GM21825 (cell line): ENCODE results near the gene WARS2.
"Not testable (repeated sequence)": the region's sequence is repeated elsewhere in the genome, so short reads cannot be mapped to it uniquely, and the experiment has no call there.

ENCODE experiments used
- ATAC-seq: cut with Tn5 transposase; IDR thresholded peaks from one replicate; pipeline ENCODE4 v1.9.1; 2021; ENCODE audit warnings: mild to moderate bottlenecking, moderate library complexity; ENCODE audit not compliant: unreplicated experiment

Gene WARS2

DNA sequence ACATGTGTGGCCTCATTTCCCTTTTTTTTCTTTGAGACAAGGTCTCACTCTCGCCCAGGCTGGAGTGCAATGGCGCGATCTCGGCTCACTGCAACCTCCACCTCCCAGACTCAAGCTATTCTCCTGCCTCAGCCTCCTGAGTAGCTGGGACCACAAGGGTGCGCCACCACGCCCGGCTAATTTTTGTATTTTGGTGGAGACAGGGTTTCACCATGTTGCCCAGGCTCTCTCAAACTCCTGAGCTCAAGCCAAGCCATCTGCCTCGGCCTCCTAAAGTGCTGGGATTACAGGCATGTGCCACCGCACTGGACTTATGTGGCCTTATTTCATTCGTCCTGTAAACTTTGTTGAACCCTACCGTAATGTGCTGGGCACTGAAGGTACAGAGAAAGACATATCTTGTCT lies 569 bp upstream of the WARS2 start:
- ATAC-seq, result no peak

DNA sequence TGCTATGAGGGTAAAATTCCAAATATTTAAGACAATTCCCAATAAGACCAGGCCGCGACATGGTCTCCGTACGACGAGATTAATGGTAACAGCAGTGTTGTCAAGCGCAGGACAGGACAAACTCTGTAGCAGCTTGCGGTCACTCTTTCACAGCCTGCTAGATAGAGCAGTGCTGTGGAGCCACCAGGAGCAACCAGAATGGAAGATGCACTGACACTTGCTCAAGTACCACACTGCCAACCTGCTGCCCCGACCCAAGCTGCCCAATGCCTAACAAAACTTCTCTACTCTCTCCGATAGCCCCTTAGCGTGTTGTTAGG lies 636 bp downstream of the WARS2 start:
- peak; percentile 34 for ATAC-seq

DNA sequence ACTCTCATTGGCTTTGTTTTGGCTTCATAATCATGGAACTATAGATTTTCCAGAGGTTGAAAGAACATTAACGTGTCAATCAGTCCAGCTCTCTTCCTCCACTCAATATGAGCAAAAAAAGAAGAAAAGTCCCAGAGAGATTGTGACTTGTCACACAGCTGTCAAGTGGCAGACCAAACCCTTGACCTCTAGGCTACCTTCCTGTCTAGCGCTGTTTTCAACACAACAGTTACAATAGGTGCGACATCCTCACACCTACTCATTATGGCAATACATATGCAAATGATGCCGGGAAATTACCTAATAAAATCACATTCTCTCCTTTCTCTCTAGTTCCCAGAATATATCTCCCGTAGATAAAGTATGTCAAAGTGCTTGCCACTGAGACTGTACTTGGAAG lies 1.1 kb downstream of the WARS2 start:
- peak; percentile 42 for ATAC-seq

DNA sequence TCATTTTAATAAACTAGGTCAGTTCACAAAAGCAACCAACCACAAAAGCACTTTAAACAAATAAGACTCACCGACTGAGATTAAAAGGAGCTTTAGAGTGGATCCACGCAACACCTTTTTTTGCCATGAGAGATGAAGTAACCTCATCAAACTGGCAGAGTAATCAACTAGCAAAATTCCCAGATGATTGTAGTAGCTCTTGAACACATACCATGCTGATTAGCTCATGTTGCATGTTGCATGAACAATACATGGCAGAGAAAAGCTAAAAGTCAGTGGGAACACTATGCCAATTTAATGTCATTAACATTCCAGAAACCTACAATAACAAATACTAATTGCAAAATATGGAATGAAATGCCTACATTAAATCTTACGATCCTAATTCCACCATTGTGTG lies 4.1 kb downstream of the WARS2 start:
- no peak for ATAC-seq

DNA sequence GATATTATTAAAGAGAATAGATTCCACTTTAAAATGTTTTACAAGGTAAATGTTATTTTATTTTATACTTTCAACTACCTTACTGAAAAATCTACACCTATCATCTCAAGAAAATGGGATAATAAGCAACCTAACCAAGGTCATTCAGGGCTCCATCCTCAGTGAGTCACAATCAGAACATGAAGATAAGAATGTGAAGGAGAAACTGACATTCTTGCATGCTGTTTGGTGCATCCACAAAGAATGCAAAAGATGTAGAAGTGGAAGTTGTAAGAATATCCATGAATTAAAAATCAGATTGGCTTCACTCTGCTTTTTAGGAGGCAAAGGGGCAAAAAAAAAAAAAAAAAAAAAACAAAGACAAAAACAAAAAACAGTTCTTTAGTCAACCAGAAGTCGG lies 6.5 kb downstream of the WARS2 start:
- ATAC-seq, result no peak

DNA sequence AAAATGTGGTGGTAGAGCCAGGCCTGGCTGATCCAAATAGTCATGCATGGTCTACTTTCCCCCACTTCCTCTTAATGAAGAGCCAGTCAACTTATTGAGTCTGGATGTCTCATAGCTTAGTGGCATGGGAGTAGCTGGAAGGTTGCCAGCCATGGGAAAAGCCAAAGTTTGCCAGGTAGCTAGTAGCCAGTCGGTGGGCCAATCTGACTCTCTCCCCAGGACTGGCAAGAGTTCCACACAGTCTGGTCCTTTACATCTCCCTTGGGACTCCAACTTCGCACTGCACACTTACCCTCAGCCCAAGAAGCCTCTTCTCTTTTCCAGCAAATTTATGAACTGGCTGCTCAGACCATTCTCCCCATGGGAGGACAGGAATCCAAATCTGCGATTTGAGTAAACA lies 8.3 kb downstream of the WARS2 start:
- no peak for ATAC-seq

DNA sequence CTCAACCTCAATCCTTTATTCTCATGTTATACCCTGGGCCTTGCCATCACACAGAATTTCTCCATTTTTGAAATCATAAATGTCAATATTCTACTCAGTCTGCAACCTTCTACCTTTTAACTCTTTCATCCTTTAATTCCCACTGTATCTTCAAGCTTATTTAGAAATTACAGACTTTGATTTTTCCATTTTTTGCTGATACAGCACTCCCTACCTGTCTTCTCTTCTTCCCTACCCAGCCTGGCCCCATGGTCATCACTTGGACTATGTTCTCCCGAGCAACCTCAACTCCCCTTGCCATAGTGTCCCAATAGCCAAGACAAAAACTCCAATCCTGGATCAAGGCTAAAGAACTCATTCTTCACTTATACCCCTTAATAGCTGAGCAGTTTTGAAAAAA lies 14.6 kb downstream of the WARS2 start:
- ATAC-seq, result no peak

DNA sequence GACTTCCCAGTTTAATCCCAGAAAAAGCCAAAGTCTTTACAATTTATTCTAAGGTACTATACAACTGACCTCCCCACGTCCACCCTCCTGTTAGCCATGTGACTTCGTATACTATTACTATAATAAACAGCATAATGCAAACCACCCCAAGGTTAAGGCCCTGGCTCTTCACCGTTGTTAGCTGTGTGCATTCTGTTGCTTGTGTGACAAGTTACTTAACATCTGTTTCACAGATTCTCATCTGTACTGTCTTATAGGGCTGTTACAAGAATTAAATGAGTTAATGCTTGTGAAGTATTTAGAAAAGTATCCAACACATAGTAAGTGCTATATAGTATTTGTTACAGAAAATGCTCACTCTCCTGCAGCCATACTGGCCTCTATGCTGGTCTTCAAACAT lies 15.7 kb downstream of the WARS2 start:
- no peak for ATAC-seq

DNA sequence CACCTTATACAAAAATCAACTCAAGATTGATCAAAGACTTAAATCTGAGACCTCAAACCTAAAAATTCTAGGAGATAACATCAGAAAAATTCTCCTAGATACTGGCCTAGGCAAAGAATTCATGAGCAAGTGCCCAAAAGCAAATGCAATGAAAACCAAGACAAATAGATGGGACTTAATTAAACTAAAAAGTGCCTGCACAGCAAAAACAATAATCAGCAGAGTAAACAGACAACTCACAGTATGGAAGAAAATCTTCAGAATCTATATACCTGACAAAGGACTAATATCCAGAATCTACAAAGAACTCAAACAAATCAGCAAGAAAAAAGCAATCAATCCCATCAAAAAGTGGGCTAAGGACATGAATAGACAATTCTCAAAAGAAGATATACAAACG lies 18.6 kb downstream of the WARS2 start:
- ATAC-seq, result not testable (repeated sequence)

DNA sequence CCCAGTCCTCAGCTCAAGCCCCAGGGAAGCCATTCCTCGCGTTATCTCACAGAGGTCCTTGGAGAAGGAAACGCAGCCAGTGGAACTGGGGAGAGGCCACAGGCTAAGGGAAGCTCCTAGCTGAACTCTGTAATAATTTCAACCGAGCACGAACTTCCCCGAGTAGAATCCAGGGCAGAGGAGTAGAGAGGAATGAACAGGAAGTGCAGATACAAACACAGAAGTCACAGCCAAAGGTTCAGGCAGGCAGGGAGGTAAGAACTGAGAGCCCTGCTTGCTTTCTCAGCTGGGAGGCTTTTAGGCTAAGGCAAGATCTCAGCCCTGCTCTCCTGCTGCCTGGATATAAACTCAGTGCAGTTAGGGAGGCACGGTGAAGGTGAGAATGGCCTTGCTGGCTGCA lies 23.7 kb downstream of the WARS2 start:
- ATAC-seq, result no peak

DNA sequence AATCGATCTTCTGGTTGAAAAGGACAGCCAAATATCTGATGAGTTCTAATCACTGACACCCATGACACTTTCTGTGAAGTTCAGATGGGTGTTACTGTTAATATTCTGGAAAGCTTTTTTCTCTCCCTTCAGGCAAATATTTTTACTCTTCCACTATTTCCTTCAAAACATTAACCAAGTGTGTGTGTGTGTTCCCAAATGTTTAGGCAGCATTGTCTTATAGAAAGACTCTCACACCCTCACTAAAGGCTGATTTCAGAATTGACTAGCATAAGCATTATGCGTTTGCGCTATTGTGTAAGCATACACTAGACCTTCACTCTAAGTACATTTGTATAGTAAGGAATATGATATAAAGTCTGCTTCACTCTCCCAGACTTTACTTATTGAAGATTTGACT lies 24.7 kb downstream of the WARS2 start:
- ATAC-seq, result no peak

DNA sequence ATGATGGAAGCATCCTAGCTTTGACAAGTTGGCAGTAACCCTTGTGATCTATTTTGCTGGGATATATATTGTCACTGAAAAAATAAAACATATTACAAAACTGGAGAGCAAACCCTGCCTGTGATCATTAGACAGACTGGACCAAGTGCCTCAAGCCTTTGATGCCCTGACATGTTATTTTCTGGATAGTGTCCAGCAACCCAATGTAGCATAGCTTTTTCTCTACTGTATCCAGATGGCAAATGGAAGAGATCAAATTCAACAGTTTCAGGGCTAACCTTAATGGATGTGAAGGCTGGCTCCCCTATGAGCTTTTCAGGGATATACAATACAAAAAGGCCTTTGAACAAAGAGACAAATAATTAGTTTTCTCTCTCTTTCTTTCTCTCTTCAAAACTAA lies 25.1 kb downstream of the WARS2 start:
- ATAC-seq, result no peak

DNA sequence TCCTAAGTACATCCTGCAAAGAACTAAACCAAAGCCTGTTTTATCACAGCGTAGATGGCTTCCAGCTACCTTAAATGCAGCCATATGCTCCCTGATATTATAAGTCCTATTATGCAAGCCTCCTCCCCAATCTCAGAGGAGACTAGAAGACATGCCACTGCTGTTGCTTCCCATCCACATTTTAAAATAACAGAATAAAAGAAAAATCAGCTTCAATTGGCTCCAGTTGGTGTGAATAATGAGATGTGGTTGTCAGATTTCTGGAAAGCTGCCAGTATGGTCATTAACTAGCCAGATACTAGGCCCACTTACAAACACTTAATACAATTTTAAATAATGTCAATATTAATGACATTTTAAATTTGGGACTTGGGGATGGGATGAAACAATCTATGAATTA lies 25.7 kb downstream of the WARS2 start:
- ATAC-seq, result no peak

DNA sequence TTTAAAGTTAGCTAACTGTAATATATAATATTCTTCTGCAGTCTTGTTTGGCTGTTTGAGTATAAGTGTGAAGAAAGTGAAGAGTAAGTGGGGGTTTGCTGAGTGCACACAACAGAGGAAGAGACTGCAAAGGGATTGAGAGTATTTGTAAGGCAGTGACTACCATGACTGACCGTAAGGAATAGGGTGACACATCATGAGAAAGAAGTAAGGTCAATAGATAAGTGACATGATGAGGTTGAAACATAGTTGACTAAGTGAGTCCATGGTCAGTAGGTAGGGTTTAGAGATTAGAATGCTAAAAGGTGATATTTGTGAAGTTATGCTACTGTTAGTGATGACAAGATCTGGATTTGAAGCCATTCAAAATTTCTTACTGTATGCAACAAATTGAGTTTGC lies 27.7 kb downstream of the WARS2 start:
- no peak for ATAC-seq

DNA sequence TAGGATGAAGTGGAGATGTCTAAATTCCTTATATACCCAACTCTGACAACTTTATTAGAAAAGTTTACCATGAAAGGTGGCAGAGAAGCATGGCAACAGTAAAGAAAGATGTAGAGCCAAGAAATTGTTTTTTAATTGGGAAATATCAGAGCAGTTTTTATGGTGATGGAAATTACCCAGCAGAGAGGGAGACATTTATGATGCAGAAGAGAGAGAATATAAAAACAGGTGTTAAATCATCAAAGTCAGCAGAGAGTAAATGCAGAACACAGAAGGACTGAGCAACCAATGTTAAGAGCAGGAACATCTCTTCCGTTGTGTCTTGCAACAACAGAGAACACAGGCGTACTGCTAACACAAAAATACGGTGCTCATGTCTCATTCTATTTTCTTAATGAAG lies 28.2 kb downstream of the WARS2 start:
- no peak for ATAC-seq

DNA sequence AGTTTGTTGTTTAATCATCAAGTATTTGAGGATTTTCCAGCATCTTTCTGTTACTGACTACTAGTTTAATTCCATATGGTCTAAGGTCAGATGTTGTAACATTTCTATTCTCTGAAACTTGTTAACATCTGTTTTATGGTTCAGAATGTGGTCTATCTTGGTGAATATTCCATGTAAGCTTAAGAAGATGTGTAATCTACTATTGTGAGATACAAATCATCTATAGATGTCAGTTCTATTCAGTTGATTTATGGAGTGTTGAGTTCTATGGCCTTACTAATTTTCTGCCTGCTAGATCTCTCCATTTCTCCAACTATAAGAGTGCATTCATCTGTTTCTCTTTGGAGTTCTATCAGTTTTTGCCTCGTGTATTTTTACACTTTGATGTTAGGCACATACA lies 31.5 kb downstream of the WARS2 start:
- ATAC-seq, result no peak

DNA sequence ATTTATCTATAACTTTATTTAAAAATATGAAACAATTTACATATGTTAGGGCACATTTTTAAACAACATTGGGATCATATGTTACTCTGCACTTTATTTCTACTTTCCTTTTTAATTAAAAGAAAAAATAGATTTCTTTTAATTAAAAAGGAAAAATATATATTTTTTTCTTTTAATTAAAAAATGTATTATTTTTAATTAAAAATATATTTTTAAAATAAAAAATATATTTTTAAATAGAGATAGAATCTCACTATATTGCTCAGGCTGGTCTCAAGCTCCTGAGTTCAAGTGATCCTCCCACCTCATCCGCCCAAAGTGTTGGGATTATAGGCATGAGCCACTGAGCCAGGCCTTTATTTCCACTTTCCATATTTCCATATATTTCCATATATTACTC lies 36.7 kb downstream of the WARS2 start:
- ATAC-seq, result no peak

DNA sequence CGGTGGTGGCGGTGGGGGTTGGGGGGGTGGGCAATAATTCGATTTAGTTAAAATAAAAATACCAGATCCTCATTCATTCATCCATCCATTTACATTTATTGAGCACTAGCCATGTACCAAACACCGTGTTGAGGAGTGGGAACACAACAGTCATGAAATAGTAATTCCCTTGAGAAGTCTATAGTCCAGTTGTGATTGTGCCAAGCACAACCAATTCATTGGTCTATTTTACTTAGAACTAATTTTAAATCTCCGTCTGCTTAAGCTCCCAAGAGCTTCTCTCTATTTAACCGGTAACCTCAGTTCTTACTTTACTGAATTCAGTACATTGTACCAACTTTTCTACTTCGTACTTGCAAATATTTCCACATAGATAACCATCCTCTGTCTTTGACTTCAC lies 38.4 kb downstream of the WARS2 start:
- no peak for ATAC-seq

DNA sequence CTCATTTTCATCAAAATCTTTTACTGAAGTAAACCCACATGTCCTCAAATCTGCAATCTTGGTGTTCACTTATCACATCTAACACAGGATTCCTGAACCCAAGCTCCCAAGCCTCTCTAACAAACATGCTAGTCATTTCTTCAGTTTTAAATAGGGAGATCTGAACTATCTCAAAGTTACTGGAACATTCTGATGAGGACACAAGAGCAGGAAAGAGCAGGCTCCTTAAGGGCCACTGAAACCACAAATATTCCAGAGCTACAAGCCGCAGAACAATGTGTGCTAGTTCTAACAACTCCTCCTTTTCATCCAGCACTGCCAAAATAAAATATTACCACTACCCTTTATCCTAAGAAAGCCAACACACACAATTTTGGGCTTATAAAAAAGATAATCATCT lies 38.9 kb downstream of the WARS2 start:
- no peak for ATAC-seq

DNA sequence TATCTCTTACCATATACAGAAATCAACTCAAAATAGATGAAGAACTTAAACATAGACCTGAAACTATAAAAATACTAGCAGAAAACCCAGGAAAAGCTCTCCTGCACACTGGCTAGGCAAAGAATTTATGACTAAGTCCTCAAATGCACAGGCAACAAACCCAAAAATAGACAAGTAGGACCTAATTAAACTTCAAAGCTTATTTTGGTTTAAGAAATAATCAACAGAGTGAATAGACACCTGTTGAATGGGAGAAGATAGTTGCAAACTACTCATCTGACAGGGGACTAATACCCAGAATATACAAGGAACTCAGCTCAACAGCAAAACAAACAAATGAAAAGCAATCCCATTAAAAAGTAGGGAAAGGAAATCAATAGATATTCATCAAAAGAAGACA lies 40.7 kb downstream of the WARS2 start:
- ATAC-seq, result no peak

DNA sequence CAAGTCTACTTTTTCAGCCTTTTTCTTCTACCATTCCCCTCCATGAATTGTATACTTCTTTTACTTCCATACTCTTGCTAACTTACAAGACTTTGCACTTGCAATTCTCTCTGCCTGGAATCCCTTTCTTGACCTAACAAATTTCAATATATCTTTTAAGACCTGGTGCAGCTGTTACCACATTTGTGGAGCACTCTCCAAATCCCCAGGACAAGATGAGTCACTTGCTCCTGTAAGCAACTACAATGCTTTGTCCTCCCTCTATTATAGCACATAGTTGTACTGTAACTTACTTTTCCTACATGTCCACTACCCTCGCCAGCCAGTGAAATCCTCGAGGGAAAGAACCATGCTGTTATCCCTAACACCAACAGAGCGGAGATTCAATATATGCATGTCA lies 43.1 kb downstream of the WARS2 start:
- no peak for ATAC-seq

DNA sequence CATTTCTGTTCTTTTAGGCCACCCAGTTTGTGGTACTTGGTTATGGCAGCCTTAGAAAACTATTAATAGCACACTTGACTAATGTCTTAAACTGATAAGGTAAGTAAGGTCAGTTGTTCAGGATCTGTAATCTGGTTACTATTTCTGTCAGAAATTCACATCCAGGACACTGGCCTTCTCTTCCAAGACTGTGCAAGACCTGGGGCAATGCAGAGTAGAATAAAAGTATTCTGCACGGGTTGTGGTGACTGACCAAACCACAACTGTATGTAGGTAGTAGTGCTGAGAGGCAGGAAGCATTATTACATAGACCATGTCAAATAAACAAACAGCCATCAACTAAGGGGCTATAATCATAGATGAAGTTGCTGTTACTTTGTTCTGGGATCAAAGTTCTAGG lies 46.7 kb downstream of the WARS2 start:
- no peak for ATAC-seq

DNA sequence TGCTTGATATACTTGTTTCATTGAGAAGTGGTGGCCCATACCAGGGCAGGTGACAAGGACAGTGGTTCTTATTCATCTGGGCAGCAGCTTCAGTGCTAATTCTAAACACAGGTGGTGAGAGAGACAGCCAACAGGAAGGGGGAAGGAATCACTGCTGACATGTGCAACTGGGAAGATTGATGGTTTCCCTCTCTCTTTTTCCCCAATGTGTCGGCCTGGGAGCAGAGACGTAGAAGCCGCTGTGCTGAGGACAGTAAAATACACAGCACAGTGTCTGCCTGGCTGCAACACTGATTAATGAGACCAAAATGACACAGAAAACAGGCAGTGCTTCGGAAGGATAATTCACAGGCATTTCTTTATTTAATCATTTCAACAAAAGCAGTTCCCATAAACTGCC lies 48.8 kb downstream of the WARS2 start:
- ATAC-seq, result no peak

DNA sequence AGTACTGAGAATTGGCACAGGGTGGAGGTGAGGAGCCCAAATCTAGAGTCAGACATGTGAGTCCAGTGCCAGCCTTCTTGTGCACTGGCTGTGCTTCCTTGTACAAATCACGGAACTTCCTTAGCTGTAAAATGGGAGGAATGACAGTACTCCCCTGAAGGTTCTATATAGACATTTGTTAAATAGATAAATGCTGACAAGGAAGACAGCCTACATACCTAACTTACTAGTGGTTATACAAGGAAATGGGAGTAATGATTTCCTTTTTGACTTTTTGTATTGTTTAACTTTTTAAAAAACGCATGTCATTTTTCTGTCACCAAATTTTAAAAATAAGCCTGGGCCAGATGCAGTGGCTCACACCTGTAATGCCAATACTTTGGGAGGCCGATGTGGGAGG lies 50.2 kb downstream of the WARS2 start:
- ATAC-seq, result no peak
